Amniotic epithelial cell (primary cell): ENCODE data around the gene LRRC32.

Source experiments
- DNase-seq: peaks from one replicate; pipeline ENCODE4 v3.0.0-alpha.2; 2010; ENCODE audit warnings: low read depth

Gene LRRC32

DNA sequence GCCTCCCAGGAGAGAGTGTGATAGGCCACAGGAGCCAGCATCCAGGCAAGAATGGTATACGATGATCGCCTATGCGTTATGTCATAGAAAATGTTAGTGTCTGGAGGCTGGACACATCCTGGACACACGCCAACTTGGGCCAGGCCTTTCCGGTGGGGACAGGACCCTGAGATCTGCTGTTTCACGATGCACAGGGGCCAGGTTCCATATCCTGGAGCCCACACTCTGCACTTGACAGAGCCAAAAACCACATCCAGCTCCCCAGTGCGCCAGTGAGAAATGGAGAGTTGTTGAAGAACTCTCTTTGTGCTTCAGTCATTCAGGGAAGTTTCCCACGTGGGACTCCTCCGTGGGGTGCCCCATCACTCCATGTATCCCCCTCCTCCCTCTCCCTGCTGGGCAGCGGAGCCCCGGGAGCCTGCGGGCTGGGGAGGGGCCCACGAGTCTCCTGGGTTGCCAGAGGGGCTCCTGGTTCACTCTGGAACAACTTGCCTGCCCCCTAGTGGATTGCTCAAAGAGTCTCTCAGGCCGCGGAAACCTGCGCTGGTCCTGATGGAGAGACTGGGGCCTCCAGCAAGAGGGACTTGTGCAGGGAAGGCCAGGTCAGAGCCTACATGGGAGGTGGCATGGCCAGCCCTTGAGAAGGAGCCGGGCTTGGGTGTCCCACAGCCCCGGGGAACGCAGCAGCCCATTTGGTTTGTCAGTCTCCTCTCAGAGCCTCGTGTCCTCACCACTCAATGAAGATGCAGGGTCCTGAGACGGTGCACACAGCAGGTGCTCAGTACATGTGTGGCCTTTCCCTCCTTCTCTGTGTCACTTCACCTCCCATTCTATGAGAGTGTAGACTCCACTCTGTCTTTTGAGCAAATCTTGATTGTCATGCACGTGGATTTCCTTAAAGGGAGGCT lies 10.2 kb upstream of the LRRC32 start:
- peak; percentile 57 for DNase-seq

DNA sequence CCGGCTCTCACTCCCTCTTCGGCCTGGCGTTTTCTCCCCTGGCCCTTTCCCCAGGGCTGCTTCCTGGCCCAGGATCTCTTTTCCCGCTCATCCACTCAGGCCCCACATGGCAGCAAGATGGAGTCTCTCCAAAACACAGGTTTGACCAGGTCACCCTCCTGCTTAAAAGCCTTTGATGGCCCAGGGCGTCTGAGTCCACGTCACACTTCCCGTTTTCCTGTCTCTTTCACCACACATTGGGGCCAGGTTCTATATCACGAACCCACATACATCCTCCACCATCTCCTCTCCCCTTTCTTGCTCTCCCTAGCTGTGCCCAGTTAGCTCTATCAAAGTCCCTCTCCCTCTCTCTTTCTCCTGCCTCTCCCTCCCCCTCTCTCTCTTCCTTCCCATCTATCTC lies 7.8 kb upstream of the LRRC32 start:
- DNase-seq: no peak

DNA sequence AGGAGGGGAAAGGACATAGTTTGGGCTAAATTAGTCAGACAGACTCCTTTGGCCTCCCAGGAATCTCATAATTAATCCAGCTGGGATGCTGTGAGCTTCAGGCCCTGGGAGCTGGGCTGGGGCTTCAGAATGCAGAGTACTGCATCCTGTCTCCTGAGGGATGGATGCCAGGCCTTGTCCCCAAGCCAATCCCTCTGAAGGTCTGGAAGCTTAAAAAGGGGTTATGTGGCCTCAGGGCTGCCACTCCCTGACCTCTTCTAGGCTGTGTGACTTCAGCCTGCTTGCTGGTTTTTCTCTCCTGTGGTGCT lies 6.9 kb upstream of the LRRC32 start:
- DNase-seq: no peak

DNA sequence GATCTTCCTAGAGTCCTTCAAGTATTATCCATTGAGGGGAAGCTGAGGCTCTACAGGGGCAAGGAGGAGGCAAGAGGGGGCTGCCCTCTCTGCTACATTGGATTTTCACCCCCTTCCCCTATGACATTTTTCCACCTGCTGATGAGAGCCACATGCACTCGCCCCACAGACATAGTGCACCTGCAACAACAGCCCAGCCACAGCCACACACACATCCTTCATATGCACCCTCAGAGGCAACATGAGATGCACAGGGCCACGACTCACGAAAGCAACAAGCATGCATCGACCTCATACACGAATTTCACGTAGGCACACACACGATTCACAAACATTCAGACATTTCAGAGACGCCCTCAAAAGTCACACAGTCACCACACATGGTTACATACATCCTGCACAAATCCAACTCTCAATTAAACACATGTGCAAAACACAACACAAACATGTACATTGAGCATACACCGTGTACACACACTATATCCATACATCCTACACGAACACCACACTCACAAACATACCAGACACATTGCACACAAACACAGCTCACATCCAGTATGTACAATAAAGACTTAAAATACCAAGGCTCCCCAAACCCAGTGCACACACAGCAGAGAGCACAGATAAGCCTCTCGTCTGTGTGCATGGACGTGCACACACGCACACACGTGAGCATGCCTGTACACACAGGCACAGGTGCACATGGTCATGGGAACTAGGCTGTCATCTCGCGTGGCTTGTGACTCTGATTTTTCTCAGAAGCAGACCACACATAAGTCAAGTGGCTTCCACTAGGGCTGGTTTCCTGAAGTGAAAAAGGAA lies 6.3 kb upstream of the LRRC32 start:
- no peak for DNase-seq

DNA sequence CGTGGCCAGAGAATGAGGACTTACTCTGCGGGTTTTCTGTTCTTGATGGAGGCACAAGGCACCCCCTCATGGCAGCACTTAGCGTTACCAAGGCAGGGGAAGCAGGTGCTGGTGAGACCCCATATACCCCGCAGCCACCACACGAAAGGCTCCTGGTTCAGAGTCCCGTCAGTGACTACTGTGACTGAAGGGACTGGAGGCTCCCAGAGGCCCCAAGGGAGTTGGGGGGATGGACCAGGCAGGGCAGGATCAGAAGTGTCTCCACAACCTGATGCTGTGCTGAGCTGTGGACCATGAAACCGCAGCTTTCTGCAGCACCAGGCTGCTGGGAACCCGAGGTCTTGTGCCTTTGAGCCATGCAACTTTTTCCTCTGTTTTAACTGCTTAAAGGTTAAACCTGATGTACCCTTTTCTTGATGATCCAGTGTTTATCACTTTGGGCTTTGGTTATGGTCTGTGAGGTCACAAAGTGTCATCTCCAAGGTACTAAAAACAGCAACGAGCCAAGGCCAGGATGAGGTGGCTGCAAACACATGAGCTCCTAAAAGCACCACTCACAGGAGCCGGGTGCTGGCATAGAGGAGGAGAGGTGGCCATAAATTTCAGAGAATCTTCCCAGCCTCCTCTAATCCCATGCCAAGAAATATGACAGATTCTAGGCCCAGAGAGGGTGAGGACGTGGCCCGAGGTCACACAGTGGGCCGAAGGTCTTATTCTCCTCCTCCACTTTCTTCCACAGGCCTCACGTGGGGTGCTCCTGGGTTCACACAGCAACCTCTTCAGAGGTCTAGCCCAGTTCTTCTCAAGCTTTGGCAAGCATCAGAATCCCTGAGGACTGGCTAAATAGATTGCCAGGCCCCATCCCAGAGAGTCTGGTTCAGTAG lies 4.2 kb upstream of the LRRC32 start:
- no peak for DNase-seq

DNA sequence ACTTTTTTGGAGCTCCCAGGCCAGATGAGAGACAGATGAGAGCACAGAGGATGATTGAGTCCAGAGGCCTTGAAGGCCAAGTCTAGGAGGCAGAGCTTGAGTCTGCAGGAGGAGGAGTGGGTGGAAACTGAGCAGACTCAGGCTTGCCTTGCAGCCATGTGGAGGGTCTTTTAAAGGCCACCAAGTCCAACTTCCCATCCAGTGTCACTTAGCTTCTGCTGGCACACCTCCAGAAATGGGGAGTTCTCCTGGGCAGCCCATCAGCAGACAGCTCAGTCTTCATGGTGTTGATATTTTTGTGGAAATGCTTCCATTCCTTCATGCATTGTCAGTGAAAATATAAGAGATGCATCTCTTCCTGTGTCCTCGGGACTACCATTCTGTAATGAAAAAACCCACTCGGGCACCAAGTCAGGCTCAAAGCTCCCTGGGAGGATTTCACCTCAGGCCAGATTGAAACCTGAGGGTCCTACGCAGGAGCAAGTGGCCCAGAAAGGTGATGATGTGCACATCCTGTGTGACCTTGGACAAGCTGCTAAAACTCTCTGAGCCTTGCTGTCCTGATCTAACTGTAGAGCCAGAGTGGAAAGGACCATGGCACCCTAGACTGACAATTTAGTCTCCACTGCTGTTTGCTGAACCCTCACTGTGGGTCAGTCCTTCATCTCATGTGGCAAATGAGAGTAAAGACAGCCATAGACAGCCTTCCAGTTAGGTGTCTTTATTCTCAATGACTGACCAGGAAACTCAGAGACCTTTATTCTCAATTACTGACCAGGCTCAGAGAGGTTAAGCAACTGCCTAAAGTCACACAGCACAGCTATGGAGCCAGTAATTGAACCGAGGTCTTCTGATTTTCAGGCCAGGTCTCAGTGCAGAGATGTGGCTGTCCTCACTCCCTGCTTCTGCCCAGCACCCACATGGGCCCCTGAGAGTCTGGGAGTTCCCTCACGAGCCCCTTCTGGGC lies 2.9 kb upstream of the LRRC32 start:
- DNase-seq: no peak

DNA sequence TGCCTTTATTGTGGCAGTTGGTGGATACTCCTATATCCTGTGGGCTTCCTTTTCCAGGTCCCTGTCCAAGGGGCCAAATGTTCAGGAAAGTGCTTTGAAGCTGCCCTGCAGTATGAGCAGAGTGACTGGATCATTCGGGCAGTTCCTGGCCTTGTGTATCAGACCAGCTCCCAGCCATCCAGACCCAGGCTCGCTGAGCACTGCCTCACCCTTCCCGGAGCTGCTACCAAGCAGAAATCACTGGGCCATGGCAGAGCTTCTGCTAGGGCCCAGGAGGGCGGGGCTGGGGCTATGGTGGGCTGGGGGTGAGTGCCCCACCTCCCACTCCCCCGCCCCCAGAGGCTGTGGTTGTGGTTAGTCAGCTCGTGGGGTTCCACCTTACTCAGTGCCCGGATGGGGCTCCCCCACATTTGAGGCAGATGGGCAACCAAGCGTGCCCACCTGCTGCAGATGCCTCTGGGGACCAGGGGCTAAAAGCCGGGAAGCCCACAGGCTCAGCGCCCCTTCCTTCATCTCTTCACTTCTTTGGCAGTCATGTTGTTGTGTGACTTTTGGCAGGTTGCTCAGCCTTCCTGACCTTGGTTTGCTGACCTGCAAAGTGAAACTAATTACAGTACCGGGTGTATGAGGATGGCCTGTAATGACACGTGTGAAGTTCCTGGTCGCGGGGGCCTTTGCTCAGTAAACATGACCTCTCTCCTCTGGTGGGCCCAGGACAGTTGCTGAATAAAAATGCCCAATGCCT lies 2.1 kb upstream of the LRRC32 start:
- no peak for DNase-seq

DNA sequence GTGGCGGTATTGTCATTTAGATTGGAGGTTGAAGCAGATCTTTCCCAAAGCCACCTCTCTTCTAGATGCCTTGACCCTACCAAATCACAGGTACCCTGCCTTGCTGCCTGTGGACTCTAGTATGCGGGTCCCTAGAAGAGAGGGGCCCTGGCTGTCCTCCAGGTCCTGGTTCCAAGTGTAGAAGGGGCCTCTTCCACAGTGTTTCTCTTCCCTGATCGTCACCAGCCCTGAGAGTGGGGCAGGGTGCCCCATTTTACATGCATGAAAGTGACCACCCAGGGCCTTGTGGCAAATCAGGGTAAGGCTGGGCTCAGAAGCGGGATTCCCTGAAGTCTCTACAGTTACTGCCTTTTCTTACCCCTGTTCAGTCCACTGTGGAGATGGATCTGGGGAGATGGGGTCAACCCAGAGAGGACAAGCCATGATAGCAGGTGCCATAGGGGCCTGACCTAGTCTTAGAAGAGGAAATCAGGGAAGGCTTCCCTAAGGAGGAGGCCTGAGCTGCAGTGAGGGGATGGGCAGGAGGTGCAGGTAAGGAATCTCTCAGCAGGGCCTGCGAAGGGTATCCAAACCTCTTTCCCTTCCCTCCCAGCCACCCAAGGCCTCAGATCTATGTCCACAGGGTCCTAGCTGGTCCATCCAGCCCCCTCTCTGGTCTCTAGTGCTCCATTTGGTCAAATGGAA lies 1.2 kb upstream of the LRRC32 start:
- DNase-seq: no peak

DNA sequence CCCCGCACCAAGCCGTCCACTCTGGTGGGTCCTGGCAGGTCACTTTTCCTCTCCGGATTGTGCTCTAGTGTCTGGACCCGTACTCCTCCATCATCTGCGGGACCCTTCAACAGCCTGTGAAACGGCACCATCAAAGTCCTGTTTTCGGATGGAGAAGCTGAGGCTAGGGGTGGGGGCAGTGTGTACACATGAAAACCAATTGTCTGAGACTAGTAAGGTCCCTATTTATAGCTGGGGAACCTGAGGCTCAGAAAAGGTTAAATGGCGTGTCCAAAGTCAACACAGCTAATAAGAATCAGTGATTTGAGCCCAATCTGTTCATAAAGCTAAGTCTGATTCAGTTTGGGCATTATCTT lies 668 bp upstream of the LRRC32 start:
- DNase-seq: no peak

DNA sequence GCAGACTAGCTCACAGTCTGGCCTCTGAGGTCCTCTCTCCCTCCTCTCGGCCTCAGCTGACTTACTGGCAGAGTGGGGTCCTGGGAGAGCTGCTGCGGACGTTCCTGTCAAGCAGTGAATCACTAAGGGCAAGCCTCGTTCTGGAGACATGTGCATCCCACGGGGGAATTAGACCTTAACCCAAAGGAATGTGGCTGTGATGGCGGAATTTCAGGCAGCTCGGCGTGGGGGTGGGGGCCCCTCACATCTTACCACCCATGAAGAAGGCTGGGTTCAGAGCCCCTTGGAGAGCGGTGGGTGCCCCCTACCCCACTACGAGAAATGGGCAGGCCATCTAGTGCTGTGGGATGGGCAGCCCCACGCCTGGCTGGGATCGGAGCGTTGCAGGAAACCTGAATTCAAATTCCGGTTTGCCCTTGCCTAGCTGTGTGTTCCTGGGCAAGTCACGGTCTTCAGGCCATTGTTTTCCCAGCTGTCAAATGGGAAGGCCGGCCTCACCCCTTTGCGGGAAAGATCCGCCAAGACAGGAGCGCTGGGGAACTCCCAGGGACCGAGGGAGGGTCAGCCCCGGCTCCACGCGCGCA lies 554 bp downstream of the LRRC32 start:
- peak; percentile 92 for DNase-seq

DNA sequence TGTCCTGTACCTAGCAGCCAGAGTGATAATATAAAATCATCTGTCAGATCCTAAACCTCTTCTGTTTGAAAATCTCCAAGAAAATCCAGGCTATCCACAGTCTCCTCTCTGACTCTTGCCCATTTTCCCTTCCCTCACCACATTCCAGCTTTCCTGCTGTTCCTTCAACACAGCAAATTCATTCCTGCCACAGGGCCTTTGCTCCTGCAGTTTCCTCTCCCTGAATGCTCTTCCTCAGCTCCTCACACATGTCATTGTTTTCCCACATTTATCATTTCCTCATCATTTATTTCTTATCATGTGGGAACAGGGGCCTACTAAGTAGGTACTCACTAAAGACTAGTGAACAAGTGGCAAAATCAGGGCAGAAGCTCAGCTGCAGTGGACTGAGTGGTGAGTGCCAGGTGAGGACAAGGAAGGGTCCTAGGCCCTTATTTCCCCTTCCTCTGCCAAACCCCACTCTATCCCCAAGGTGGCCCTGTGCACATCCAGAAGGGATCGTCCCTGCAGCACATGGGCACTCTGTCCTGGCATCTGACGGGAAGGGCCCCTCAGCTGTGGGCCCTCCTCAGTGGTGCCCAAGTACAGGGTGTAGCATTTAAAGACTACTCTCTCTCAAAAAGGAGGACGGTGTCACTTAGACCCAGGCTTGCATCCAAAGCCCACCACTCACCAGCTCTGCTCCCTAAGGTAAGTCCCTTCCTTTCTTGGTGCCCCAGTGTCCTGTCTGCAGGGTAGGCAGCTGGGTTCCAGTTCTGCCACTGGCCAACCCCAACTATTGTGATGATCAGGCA lies 2.0 kb downstream of the LRRC32 start:
- no peak for DNase-seq

DNA sequence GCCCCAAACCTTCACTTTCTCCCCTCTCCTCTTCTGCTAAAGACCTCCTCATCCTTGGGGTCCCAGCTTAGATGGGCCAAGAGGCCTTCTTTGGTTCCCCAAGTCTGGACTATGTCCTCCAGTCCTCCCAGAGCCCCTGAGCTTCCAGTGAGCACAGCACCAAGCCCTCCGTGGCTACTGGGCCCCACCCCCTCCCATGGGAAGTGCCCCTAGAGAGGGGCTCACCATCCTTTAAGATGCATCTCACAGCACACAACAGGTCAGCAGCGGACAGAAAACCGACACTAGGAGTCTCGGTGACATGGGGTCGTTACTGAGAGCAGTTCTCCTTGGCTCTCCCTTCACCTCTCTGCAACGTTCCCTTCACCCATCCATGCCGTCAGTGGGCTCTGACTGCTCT lies 2.7 kb downstream of the LRRC32 start:
- no peak for DNase-seq

DNA sequence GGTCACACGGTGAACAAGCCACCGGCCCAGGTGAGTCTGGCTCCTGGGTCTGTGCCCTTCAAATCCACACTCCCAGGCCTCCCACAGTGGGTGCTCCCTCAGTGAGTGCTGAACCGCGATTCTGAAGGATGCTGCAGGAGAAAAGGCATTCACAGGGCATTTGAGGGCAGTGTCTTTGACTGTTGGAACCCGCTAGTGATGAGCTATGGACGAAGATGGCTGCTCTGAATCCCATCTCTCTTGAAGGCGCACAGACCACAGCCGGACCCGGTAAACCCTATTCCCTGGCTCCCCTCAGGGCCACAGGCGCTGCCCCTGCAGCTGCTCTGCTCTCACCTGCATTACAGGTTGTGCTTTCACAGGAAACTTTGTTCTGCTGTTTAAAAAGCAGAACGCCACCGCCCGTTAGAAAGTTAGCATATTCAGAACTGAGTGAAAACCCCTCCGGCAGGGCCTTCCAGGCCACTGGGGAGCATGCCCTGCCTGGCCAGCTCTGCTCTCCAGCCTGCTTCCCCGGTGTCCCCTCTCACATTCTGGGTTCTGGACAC lies 3.2 kb downstream of the LRRC32 start:
- no peak for DNase-seq

DNA sequence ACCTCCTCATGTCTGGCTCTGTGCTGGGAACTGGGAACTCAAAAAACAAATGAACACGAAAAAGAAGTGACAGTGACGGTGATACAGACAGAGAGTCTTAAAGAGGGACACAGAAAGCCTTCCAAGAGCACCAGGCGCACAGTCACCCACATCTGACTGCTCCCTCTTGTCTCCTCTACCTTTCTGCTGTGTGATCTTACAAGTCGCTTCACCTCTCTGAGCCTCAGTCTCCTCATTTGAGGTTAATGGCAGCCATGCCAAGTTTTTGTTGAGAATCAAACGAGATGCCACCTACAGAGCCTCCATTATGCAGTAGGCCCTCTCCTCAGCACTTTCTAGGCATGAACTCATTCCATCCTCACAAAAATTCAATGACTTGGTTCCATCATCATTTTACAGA lies 3.7 kb downstream of the LRRC32 start:
- DNase-seq: no peak

DNA sequence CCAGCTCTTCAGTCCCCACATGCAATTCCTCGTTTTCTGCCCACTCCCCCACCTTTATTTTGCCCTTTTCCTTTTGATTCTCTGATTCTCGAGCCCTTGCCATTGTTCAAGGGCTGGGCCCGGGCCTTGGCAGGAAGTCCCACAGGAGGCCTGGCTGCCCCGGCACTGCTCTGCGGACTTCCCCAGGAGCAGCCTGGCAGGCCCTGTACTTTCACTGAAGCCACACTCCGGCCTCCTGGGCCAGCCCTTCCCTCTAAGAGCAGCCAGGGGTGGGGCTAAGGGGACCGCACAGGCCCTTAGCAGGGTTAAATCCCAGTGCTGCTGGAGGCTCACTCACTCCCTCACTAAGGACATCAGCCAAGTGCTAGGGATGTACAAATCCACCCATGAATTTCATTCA lies 4.1 kb downstream of the LRRC32 start:
- DNase-seq: no peak

DNA sequence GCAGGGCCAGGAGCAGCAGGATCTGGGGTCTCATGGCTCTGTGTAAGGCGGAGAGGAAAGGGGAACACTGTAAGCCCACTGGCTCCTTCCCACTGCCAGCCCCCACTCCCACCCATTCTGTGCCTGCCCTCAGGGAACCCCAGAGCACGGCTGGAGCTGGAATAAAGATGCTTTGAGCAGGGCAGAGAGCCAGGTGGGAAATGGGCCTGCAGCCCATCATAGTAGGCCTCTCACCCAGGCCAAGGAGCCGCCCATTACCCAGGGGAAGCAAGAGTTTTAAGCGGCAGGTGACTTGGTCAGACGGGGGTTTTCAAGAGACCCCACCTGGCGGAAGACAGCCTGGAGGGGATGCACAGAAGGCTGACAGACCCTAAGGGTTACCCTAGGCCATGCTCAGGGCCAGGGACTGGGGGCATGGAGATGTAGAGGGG lies 4.6 kb downstream of the LRRC32 start:
- DNase-seq: no peak

DNA sequence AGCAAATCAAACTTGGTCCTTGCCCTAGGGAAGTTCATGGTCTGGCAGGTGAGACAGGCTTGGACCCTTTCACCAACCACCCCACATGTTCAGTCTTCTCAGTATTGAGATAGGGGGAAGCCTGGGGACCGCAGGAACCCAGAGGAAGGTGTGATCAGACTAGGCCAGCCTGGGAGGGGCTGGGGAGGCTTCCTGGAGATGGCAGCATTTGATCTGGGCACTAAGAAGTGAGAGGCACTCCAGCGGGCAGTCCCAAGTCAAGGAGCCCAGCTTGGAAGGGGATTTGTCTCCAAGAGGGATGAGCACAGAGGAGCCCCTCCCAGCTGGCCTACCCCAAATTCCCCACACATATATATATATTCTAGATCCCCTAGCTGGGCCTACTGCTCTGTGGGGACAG lies 5.4 kb downstream of the LRRC32 start:
- DNase-seq: no peak

DNA sequence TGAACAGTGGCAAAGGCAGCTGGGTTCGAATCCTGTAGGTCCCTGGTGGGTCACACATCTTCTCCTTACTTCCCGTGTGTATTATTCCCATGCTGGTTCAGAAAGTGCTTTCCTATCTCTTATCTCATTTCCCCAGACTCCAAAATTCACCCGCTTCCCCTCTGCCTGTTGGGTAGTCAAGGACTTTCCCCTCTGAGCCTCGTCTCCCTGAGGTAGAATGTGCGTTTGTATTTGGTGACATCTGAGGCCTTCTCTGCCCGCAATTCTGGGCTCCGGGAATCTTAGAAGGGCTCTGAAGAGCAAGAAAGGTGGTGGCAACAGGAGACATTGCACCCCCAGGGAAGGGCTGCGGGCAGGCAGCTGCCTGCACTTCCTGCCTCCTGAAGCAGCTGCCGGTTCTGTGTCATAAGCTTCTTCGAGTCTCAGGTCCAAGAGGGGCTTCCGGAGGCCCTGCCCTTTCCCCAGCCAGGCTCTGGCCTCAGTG lies 5.9 kb downstream of the LRRC32 start:
- no peak for DNase-seq
